Stimulated activated CD8-positive, alpha-beta memory T cell treated with anti-CD3 and anti-CD28 coated beads, Interleukin-12 subunit alpha, Interleukin-12 subunit beta, amount 100 ng/mL, for 1 hour (primary cell): ENCODE measurements around the gene RPRD2.
A peak's percentile ranks its signal among the peaks of the same experiment; 100 is the strongest.

Experiments used
- DNase-seq: peaks from one replicate; pipeline ENCODE4 v3.0.0-alpha.2; 2020; ENCODE audit warnings: low read depth

RPRD2 gene

DNA sequence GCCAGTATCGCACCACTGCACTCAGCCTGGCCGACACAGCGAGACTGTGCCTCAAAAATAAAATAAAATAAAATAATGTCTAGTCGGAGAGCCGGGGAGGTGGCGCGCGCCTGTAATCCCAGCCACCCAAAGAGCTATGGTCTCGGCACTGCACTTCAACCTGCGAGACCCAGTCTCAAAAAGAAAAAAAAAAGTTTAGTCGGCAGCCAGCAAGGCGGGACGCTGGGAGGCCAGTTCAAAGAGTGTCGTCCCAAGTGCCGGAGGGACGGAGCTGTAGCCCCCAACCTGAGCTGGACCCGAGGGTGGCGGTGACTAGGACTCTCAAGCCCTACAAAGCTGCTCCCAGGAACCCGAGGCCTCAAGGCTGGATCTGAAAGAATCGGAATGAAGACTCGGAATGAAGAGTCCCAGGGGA lies 151.0 kb downstream of the RPRD2 start:
- no peak for DNase-seq

GRCh38 chr1:150515328-150516049 lies 151.5 kb downstream of the RPRD2 start, which contains the start of gene FALEC:
Gene FALEC (plus strand): TSS chr1:150515752.
- peak; percentile 79 for DNase-seq

DNA sequence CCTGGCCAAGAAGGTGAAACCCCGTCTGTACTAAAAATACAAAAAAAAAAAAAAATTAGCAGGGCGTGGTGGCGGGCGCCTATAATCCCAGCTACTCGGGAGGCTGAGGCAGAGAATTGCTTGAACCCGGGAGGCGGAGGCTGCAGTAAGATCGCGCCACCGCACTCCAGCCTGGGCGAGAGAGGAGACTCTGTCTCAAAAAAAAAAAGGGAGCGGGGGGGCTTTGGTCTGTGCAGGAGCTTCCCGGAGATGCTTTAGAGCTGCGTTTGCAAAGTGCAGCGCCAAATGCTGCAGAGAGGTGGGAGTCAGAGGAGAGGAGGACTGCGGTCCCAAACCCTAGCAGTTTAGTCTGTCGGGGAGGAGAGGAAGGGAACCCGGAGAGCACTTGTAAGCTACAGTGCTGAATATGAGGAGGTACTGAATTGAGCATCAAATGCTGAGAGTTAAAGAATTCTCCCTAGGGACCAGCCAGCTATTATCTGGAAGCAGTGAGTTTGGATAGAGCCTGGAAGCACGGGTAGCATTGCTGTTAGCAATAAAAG lies 152.2 kb downstream of the RPRD2 start:
- no peak for DNase-seq

GRCh38 chr1:150516616-150517015 lies 152.7 kb downstream of the RPRD2 start:
- DNase-seq = no peak

DNA sequence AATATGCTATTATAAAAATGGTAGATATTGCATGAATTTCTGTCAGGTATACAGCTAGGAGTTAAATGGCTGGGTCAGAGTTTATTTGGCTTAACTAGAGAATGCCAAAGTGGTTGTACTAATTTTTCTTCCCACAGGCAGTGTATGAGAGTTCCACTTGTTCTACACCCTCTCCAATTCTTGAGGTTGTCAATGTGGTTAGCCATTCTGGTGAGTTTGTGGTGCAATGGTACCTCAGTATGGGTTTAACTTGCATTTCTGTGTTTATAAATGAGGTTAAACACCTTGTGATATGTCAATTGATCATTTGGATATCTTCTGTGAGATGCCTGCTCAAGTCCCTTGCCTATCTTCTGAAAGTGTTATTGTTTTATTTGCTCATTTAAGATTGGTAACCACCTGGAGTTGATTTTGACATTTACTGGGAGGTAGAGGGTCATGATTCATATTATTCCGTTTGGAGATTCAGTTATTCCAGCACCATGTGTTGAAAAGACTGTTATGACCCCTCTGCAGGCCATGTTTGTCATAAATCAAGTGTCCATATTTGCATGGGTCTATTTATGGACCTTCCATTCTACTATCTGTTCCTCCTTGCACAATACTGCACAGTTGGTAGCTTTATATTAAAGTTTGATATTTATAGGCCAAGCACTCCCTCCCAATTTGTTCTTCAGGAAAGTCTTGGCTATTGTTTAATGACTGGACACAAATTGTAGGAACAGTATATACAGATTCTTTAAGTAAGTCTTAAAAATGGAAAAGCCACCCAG lies 157.4 kb downstream of the RPRD2 start:
- DNase-seq = no peak

DNA sequence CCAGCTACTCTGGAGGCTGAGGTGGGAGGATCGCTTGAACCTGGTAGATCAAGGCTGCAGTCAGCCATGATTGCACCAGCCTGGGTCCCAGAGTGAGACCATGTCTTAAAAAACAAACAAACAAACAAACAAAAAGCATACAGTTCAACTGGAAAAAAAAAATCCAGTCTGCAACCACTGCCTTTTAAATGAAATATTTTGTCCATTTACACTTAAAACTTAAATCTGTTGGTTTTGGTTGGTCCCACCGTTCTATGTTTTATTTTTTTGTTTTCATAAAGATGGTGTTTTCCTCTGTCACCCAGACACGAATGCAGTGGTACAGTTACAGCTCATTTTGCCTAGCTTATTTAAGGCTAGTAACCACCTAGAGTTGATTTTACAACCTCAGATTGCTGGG lies 161.4 kb downstream of the RPRD2 start:
- no peak for DNase-seq
